ENCODE measurements around the gene LIPE. TPM values are rescaled to one million over a fixed set of nuclear protein-coding genes. Genes with fewer than 3 reads are reported as not detected.
A peak's percentile ranks its signal among the peaks of the same experiment; 100 is the strongest.

Gene LIPE
- total and polyA plus RNA-seq, 12 donors = 39.4 to 109 (median 55.0) TPM

GRCh38 chr19:42392165-42392564 is 35.0 kb downstream of the LIPE start:
- peaks cover 0 to 44% (median 27%) of the 10 kb centered on the region in 7 donors for H3K27me3 ChIP-seq
- intact Hi-C loops (cut with DNase I) = no loop called here
- ATAC-seq (no peak), DNase-seq (no peak)
- H3K4me1 ChIP-seq = peaks cover 0 to 16% (median 13%) of the 10 kb centered on the region in 9 donors
- no peak overlapping the region for H3K27ac ChIP-seq
- H3K9me3 ChIP-seq = no peaks in the 10 kb centered on the region
- no peak overlapping the region for H3K4me3 ChIP-seq
- TF ChIP-seq, protein P1, sequence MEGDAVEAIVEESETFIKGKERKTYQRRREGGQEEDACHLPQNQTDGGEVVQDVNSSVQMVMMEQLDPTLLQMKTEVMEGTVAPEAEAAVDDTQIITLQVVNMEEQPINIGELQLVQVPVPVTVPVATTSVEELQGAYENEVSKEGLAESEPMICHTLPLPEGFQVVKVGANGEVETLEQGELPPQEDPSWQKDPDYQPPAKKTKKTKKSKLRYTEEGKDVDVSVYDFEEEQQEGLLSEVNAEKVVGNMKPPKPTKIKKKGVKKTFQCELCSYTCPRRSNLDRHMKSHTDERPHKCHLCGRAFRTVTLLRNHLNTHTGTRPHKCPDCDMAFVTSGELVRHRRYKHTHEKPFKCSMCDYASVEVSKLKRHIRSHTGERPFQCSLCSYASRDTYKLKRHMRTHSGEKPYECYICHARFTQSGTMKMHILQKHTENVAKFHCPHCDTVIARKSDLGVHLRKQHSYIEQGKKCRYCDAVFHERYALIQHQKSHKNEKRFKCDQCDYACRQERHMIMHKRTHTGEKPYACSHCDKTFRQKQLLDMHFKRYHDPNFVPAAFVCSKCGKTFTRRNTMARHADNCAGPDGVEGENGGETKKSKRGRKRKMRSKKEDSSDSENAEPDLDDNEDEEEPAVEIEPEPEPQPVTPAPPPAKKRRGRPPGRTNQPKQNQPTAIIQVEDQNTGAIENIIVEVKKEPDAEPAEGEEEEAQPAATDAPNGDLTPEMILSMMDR (IDR thresholded peaks at IDR 0.05) = no peak
- WGBS, 2 donors = 70 to 77% methylated on average over 4 of the region's 4 CpGs
- no peaks in the 10 kb centered on the region for H3K36me3 ChIP-seq

DNA sequence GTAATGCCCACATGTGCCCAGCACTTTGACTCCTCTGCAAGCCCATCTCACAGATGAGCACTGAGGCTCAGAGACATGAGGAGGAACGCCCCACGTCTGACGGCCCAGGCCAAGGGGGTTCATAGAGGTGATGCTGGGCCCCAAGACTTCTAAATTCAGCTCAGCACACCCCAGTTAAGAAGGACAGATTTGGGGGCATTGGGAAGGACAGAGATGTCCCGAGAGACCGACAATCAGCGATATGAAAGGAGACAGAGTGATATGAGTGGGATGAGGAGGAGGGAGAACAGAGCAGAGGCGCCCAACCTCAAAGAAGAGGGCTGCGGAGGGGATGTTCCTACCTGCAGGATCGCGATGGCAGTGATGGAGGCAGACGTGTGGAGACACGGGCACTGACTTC is 37.3 kb downstream of the LIPE start, which contains the start of gene CNFN:
Gene CNFN (minus strand): TSS at position 399 of the 400 bp plus-strand sequence. CDS start 1,260 bp downstream, outside the sequence.
- Histone ChIP-seq H3K9me3 (no peaks in the 10 kb centered on the region), H3K4me3 (no peak within 1 kb of the TSS), H3K27ac (no peak within 1 kb of the TSS), H3K4me1 (peaks cover 0 to 12% (median 8%) of the 10 kb centered on the region in 9 donors), H3K27me3 (peaks cover 0 to 59% (median 27%) of the 10 kb centered on the region in 7 donors), H3K36me3 (no peaks in the 10 kb centered on the region)
- intact Hi-C loops (cut with DNase I) = loop anchor here in 1 of 10 donors (5.0 kb wide), 1 partner anchor 42 kb away; no protein-coding TSS in a partner anchor
- DNase-seq = no peak
- 48 to 49% methylated on average over 12 of the region's 12 CpGs for WGBS, 2 donors
- TF ChIP-seq, protein P1 (IDR thresholded peaks at IDR 0.05) = no peak
- no peak for ATAC-seq

DNA sequence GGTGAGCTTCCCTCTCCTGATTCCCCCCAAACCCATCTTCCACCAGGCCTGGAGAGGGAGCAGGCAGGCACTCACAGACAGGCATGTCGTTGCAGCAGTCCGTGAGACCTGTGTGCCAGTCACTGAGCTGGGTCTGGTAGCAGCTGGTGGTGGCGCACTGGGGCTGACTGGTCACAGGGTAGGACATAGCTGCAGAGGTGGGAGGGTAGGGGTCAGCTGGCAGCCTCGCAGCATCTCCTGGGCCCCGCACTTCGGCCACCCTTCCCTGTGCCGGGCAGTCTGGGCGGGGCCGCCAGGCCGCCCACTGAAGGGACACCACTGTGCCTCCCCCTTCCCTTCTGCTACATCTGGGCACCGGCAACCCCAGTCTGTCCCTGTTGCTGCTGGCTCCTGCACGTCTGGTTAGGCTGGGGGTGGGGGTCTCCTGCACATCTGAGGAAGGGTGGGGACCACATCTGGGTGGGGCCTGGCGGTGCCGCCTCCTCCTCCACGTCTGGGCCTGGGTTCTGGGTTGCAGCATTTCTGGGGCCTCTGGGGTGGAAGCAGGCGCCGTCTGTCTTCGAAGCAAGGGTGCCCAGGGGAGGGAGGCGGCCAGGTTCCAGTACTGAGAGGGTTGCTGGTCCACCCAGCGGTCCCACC is 38.2 kb downstream of the LIPE start:
- Histone ChIP-seq H3K9me3 (no peaks in the 10 kb centered on the region), H3K4me3 (no peak overlapping the region), H3K27me3 (peaks cover 0 to 59% (median 27%) of the 10 kb centered on the region in 7 donors), H3K27ac (no peak overlapping the region), H3K36me3 (no peaks in the 10 kb centered on the region), H3K4me1 (peaks cover 0 to 12% (median 8%) of the 10 kb centered on the region in 9 donors)
- no peak for DNase-seq
- peak in 1 of 8 donors; percentile 10 for ATAC-seq
- TF ChIP-seq, protein P1 (IDR thresholded peaks at IDR 0.05) = no peak
- intact Hi-C loops (cut with DNase I) = loop anchor here in 1 of 10 donors (5.0 kb wide), 1 partner anchor 43 kb away; no protein-coding TSS in a partner anchor
- WGBS, 2 donors = 79 to 80% methylated on average over 19 to 20 of the region's 20 CpGs

- ATAC-seq = peak; percentile 59 to 81 (median 76)
- Histone ChIP-seq H3K27me3 (peaks cover 0 to 59% (median 27%) of the 10 kb centered on the region in 7 donors), H3K4me3 (peak overlapping the region in 9 of 10 donors; percentile 28 to 60 (median 51)), H3K36me3 (no peaks in the 10 kb centered on the region), H3K27ac (peak overlapping the region in 3 of 10 donors; percentile 28 to 50 (median 38)), H3K4me1 (peaks cover 0 to 12% (median 8%) of the 10 kb centered on the region in 9 donors), H3K9me3 (no peaks in the 10 kb centered on the region)
- 3% methylated on average over 42 to 48 of the region's 48 CpGs for WGBS, 2 donors
- intact Hi-C loops (cut with DNase I) = loop anchor here in 1 of 10 donors (5.0 kb wide), 1 partner anchor 45 kb away; no protein-coding TSS in a partner anchor
- TF ChIP-seq, protein P1 (IDR thresholded peaks at IDR 0.05) = peak; percentile 10 to 69 (median 54)
- DNase-seq = peak; percentile 55 to 67
Observed at GRCh38 chr19:42386974-42387707, 40.0 kb downstream of the LIPE start.
